ENCODE data around the gene UNCX. TPM values are rescaled to one million over a fixed set of nuclear protein-coding genes. Genes with fewer than 3 reads are reported as not detected.
A peak's percentile ranks its signal among the peaks of the same experiment; 100 is the strongest.

The UNCX gene
- total and polyA plus RNA-seq, 2 of the 8 experiments (the other 6 are each of a cell fraction or from before 2014, with no cell fraction given), result not detected

DNA sequence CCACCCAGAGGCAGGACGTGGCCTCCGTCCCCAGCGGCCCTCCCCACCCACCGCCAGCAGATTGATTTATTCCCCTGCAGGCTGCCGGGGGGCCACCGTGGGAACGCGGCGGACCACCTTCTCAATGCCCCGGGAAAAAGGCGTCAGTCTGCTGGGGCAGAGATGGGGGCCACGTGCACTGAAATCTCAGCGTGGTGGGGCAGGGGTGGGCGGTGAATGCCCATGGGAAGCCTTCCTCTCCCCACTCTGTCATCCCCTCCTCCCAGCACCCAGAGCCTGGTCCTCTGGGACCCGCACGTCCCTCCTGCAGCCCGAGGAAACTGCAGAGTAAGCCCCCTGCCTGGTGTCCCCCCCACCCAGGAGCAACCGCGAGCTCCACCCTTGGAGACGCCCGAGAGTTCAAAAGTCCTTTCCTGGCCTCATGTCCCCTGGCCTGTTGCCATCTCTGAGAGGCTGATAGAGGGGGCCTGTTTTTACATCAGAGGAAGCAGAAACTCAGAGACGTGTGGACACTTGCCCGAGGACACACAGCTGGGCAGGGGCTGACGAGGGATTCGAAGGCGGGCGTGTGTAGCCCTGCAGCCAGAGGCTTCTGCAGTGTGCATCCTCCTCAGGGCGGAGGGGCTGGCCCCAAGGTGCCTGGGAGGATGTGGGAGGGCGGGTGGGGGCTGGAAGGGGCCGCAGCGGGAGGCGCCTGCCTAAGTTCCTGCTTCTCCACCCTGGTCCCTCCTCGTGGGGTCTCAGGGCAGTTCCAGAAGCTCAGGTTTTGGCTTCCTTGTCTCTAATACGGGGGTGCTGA is 21.8 kb downstream of the UNCX start:
- H3K36me3 ChIP-seq (ENCODE audit: control insufficient read depth in 2 of 4, insufficient read depth in 4 of 4, low read length in 3 of 4), result no peaks in the 10 kb centered on the region
- H3K56ac ChIP-seq (replicated peaks; ENCODE audit: insufficient read length, low read depth, low read length), result no peak overlapping the region
- DNase-seq (ENCODE audit: low read depth in 1 of 2, low spot score in 2 of 2) (no peak), FAIRE-seq (no peak)
- H2BK20ac ChIP-seq (ENCODE audit: low read length), result no peak overlapping the region
- ChIA-PET CTCF (ENCODE audit: partially characterized antibody) (interaction anchor here (0.7 to 1.1 kb wide), 2 partner anchors 121 to 1567 kb away, joined by 3 read pairs; no protein-coding TSS in a partner anchor), POLR2A (ENCODE audit: partially characterized antibody) (no interaction called here)
- no peak for TF ChIP-seq POU5F1 (IDR thresholded peaks at IDR 0.05; ENCODE audit: low read depth, low read length)
- TF ChIP-seq BACH1 (IDR thresholded peaks at IDR 0.05; ENCODE audit: low read length), result no peak
- TF ChIP-seq, protein P1, sequence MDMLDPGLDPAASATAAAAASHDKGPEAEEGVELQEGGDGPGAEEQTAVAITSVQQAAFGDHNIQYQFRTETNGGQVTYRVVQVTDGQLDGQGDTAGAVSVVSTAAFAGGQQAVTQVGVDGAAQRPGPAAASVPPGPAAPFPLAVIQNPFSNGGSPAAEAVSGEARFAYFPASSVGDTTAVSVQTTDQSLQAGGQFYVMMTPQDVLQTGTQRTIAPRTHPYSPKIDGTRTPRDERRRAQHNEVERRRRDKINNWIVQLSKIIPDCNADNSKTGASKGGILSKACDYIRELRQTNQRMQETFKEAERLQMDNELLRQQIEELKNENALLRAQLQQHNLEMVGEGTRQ (IDR thresholded peaks at IDR 0.05; ENCODE audit: low read length), result no peak
- no peak for TF ChIP-seq SIRT6 (IDR thresholded peaks at IDR 0.05; ENCODE audit: low read length)
- no peak for TF ChIP-seq RAD21 (IDR thresholded peaks at IDR 0.05 in 1 of 2, conservative IDR thresholded peaks at IDR 0.05 in 1 of 2; ENCODE audit: low read depth in 2 of 2, low read length in 2 of 2)
- TF ChIP-seq JUND (IDR thresholded peaks at IDR 0.05; ENCODE audit: low read length), result no peak
- no peak overlapping the region for H3K4ac ChIP-seq (replicated peaks; ENCODE audit: insufficient read length, low read depth, low read length)
- H3K4me2 ChIP-seq (ENCODE audit: insufficient read depth in 1 of 2, low read depth in 2 of 2, low read length in 2 of 2), result no peak overlapping the region
- H3K18ac ChIP-seq (ENCODE audit: extremely low read depth, low read length), result no peak overlapping the region
- H4K20me1 ChIP-seq (replicated peaks in 1 of 2; ENCODE audit: control insufficient read depth in 1 of 2, insufficient read depth in 2 of 2, low read length in 2 of 2), result no peaks in the 10 kb centered on the region
- WGBS, 2 experiments (ENCODE audit: extremely low coverage in 1 of 2, insufficient coverage in 1 of 2, insufficient read length in 1 of 2, insufficient replicate concordance in 2 of 2, low coverage in 1 of 2, low lambda C conversion rate in 2 of 2, missing lambda C conversion rate in 1 of 2), result 83% methylated on average over 21 of the region's 34 CpGs; no CpG with 5 or more reads in 1 of the 2 experiments
- H2BK5ac ChIP-seq (ENCODE audit: low read depth, low read length), result 0 out of 2 replicates have a peak overlapping the region, but pooled peaks have one; percentile 8
- no peaks in the 10 kb centered on the region for H3K9me3 ChIP-seq (ENCODE audit: insufficient read depth in 2 of 2, low read depth in 1 of 2, low read length in 1 of 2)
- no peak overlapping the region for H2BK15ac ChIP-seq (ENCODE audit: low read length)
- H3K23ac ChIP-seq (ENCODE audit: insufficient read length), result no peak overlapping the region
- H3K27ac ChIP-seq (ENCODE audit: low read depth, low read length), result no peak overlapping the region
- H2BK12ac ChIP-seq (ENCODE audit: low read depth, low read length), result no peak overlapping the region
- no peak overlapping the region for H3K4me3 ChIP-seq (ENCODE audit: extremely low read depth in 1 of 4, insufficient read depth in 2 of 4, low read depth in 3 of 4, low read length in 4 of 4)
- H2AK5ac ChIP-seq (ENCODE audit: low read depth, low read length), result no peak overlapping the region
- no peak overlapping the region for H4K91ac ChIP-seq (replicated peaks; ENCODE audit: insufficient read length, low read length)
- H3K23me2 ChIP-seq (ENCODE audit: low read depth, low read length), result no peaks in the 10 kb centered on the region
- no peak overlapping the region for H2AFZ ChIP-seq (ENCODE audit: low read length)
- no peak overlapping the region for H2BK120ac ChIP-seq (replicated peaks; ENCODE audit: low read depth, low read length)
- peaks cover 0 to 9% (median 5%) of the 10 kb centered on the region in 4 experiments; a peak in 3 of 7 replicates for H3K4me1 ChIP-seq (replicated peaks in 1 of 4; ENCODE audit: control insufficient read depth in 3 of 4, insufficient read depth in 4 of 4, low read length in 3 of 4)
- peak overlapping the region; percentile 68; the same call in 1 of the 2 replicates for H4K8ac ChIP-seq (ENCODE audit: extremely low read depth, insufficient read depth, low read length)
- H3K14ac ChIP-seq (ENCODE audit: insufficient read length), result no peak overlapping the region
- no peak overlapping the region for H3K9ac ChIP-seq (replicated peaks in 1 of 4; ENCODE audit: extremely low read depth in 1 of 4, low read depth in 3 of 4, low read length in 3 of 4)
- H3K27me3 ChIP-seq (replicated peaks in 1 of 4; ENCODE audit: control insufficient read depth in 3 of 4, extremely low read depth in 1 of 4, insufficient read depth in 3 of 4, low read length in 3 of 4), result peaks cover 7 to 21% (median 16%) of the 10 kb centered on the region in 4 experiments
- no peaks in the 10 kb centered on the region for H3K79me2 ChIP-seq (ENCODE audit: control insufficient read depth in 1 of 2, insufficient read depth in 2 of 2, low read length in 2 of 2)
- no peaks in the 10 kb centered on the region for H3K79me1 ChIP-seq (ENCODE audit: low read depth, low read length)
- H4K5ac ChIP-seq (ENCODE audit: insufficient read length, low read depth, low read length), result no peak overlapping the region
